HepG2 (cell line): Measurements from ENCODE around the gene AP4M1. TPM values are rescaled to one million over a fixed set of nuclear protein-coding genes. Genes with fewer than 3 reads are reported as not detected.

Experiments used
- ADNP ChIP-seq: sonication (generic); formaldehyde crosslinking; IDR thresholded peaks from 2 replicates; pipeline ENCODE4 v1.4.0; 2020; ENCODE audit warnings: missing genetic modification reagents
- BCLAF1 ChIP-seq: fragments of 450-650 bp; IDR thresholded peaks from 2 replicates; pipeline ENCODE4 v1.6.1; 2017; ENCODE audit warnings: mild to moderate bottlenecking
- HOXD1 ChIP-seq: sonication (generic); formaldehyde crosslinking; IDR thresholded peaks from 2 replicates; pipeline ENCODE4 v1.5.0; 2020; ENCODE audit warnings: missing genetic modification reagents
- KMT2B ChIP-seq: IDR thresholded peaks from 2 replicates; pipeline ENCODE4 v1.6.1; 2016; ENCODE audit warnings: missing genetic modification reagents, missing compliant biosample characterization
- NCOA5 ChIP-seq: sonication (generic); formaldehyde crosslinking; IDR thresholded peaks from 2 replicates; pipeline ENCODE4 v1.4.0; 2020; ENCODE audit warnings: missing genetic modification reagents
- NR3C1 ChIP-seq: sonication (generic); formaldehyde crosslinking; IDR thresholded peaks from 2 replicates; pipeline ENCODE4 v1.4.0; 2020; ENCODE audit warnings: missing genetic modification reagents
- POLR2A ChIP-seq, 2 experiments: IDR thresholded peaks; 2 replicates each; pipeline ENCODE4 v1.6.1; 2011; ENCODE audit warnings: low read depth in 2 of 2, low read length in 2 of 2, mild to moderate bottlenecking in 1 of 2, moderate library complexity in 1 of 2; ENCODE audit not compliant: insufficient read depth in 1 of 2
- TCF7L2 ChIP-seq: IDR thresholded peaks from 2 replicates; pipeline ENCODE4 v1.6.1; 2011; ENCODE audit warnings: mild to moderate bottlenecking, low read depth, low read length, moderate library complexity
- ZNF292 ChIP-seq: sonication (generic); formaldehyde crosslinking; IDR thresholded peaks from 2 replicates; pipeline ENCODE4 v1.8.1; 2022; ENCODE audit warnings: mild to moderate bottlenecking, low read depth, missing genetic modification reagents, borderline replicate concordance
- ZNF407 ChIP-seq: sonication (generic); formaldehyde crosslinking; IDR thresholded peaks from one replicate; pipeline ENCODE4 v1.5.1; 2020; ENCODE audit warnings: mild to moderate bottlenecking, missing genetic modification reagents; ENCODE audit errors: not compliant biosample characterization
- ZNF605 ChIP-seq: sonication (generic); formaldehyde crosslinking; IDR thresholded peaks from 2 replicates; pipeline ENCODE4 v1.8.0; 2022; ENCODE audit warnings: mild to moderate bottlenecking, missing genetic modification reagents
- polyA plus RNA-seq, 8 experiments: library from polyadenylated mRNA; depleted of rRNA in 3 of 8; stranded (reverse) in 7 of 8; unstranded in 1 of 8; fragments of >200 nt; fragmentation: Illumina TruSeq in 4 of 8; extraction: Trizol in 4 of 8; gene quantifications; 2 replicates each; pipeline versions ENCODE4 v1.2.1 to v1.2.3, GENCODE V29; 2011 to 2016; ENCODE audit warnings: low read depth in 4 of 8, missing spikeins in 1 of 8, mixed read lengths in 1 of 8; ENCODE audit not compliant: insufficient read depth in 1 of 8
- total RNA-seq, 5 experiments: library from RNA; depleted of rRNA; stranded (reverse); fragments of >200 nt; fragmentation: Illumina TruSeq; extraction: Trizol; gene quantifications; 2 replicates each; pipeline ENCODE4 v1.2.3, GENCODE V29; 2016; ENCODE audit warnings: low read depth in 1 of 5
- TF ChIP-seq, protein P1 (sequence below): sonication (generic); formaldehyde crosslinking; IDR thresholded peaks from 2 replicates; pipeline ENCODE4 v1.4.0; 2020; ENCODE audit warnings: missing genetic modification reagents

The AP4M1 gene
- total and polyA plus RNA-seq, 2 of the 13 experiments (the other 11 are each of a cell fraction or from before 2014, with no cell fraction given): 6.3 to 9.7 TPM

DNA sequence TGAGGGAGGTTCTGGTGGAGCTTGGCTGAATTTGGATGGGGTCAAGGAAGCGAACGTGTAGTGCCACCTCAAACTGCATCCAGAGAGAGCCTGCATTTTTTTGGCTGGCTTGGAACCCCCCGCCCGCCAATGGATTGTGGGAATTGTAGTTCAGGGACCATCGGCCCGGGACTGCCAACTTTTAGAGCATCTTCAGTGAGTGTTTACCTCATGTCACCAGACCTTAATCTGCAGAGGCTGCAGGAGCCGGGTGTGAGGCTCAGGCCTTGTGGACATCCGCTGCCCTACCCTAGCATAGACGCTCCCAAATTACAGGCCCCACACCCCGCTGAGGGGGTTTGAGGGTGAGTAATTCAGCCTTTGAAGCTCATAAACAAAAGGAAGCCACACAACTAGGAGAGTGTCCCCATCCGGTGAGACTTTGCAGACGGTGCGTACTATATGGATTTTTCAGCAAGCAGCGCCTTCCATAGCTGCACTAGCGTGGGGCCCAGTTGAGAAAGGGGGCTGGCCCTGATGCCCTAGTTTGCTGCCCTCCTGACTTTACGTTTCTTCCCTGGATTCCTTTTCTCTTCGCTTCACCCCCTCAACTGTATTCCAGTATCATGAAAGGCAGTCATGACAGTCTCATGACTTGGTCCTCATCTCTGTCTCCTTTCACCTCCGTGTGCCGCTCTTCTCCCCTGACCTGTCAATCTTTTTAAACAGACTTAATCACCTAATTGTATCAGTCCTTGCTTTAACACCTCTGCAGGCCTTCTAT, 18.7 kb downstream of the AP4M1 start (continued):
- TF ChIP-seq ZNF407 (CRISPR knock-in tag) (no peak), ZNF292 (CRISPR knock-in tag) (peak; percentile 39; the same call in 1 of the 2 replicates), BCLAF1 (no peak), ZNF605 (peak; percentile 40; the same call in 1 of the 2 replicates), NR3C1 (CRISPR knock-in tag) (no peak), ADNP (CRISPR knock-in tag) (no peak), POLR2A (IDR thresholded peaks at IDR 0.05; ENCODE audit: insufficient read depth in 1 of 2, low read depth in 2 of 2, low read length in 2 of 2) (no peak), HOXD1 (CRISPR knock-in tag) (no peak), NCOA5 (CRISPR knock-in tag) (no peak), TCF7L2 (no peak), KMT2B (CRISPR knock-in tag) (no peak)
- TF ChIP-seq, protein P1, sequence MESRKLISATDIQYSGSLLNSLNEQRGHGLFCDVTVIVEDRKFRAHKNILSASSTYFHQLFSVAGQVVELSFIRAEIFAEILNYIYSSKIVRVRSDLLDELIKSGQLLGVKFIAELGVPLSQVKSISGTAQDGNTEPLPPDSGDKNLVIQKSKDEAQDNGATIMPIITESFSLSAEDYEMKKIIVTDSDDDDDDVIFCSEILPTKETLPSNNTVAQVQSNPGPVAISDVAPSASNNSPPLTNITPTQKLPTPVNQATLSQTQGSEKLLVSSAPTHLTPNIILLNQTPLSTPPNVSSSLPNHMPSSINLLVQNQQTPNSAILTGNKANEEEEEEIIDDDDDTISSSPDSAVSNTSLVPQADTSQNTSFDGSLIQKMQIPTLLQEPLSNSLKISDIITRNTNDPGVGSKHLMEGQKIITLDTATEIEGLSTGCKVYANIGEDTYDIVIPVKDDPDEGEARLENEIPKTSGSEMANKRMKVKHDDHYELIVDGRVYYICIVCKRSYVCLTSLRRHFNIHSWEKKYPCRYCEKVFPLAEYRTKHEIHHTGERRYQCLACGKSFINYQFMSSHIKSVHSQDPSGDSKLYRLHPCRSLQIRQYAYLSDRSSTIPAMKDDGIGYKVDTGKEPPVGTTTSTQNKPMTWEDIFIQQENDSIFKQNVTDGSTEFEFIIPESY (CRISPR knock-in tag): no peak
